GM23338 (cell line): ENCODE results near the gene LPIN1. TPM values are rescaled to one million over a fixed set of nuclear protein-coding genes. Genes with fewer than 3 reads are reported as not detected.

ENCODE experiments used
- ATAC-seq: fragments of 200-7000 bp; cut with Tn5 transposase; 3 replicates; pipeline ENCODE4 v1.9.1; 2020
- DNase-seq: peaks from one replicate; pipeline ENCODE4 v3.0.0-alpha.2; 2015; ENCODE audit warnings: low spot score
- H2AFZ ChIP-seq: fragments of 200-600 bp; sonication (generic); 2 replicates; pipeline ENCODE4 v1.8.0; 2016; ENCODE audit warnings: antibody characterized with exemption, mild to moderate bottlenecking, moderate library complexity
- H3F3A ChIP-seq: fragments of 200-600 bp; sonication (generic); replicated peaks from 2 replicates; pipeline ENCODE4 v1.8.0; 2017; ENCODE audit warnings: antibody characterized with exemption, mixed run types, low read depth
- H3K27ac ChIP-seq: fragments of 200-600 bp; sonication (generic); 2 replicates; pipeline ENCODE4 v1.6.1; 2016; ENCODE audit warnings: low read depth
- H3K27me3 ChIP-seq: fragments of 200-600 bp; sonication (generic); 2 replicates; pipeline ENCODE4 v1.8.0; 2016; ENCODE audit warnings: mild to moderate bottlenecking, mixed run types, moderate library complexity; ENCODE audit not compliant: insufficient read depth
- H3K36me3 ChIP-seq: fragments of 200-600 bp; sonication (generic); 2 replicates; pipeline ENCODE4 v1.8.0; 2016; ENCODE audit warnings: mild to moderate bottlenecking; ENCODE audit not compliant: insufficient read depth
- H3K4me1 ChIP-seq: fragments of 200-600 bp; sonication (generic); 2 replicates; pipeline ENCODE4 v1.8.0; 2016; ENCODE audit warnings: mild to moderate bottlenecking, moderate library complexity; ENCODE audit not compliant: insufficient read depth
- H3K4me2 ChIP-seq: fragments of 200-600 bp; sonication (generic); 2 replicates; pipeline ENCODE4 v1.7.1; 2017; ENCODE audit warnings: mixed run types
- H3K4me3 ChIP-seq: fragments of 200-600 bp; sonication (generic); 2 replicates; pipeline ENCODE4 v1.6.1; 2016; ENCODE audit warnings: mixed run types
- H3K79me2 ChIP-seq: fragments of 200-600 bp; sonication (generic); replicated peaks from 2 replicates; pipeline ENCODE4 v1.8.0; 2017; ENCODE audit warnings: mild to moderate bottlenecking; ENCODE audit not compliant: insufficient read depth
- H3K9me2 ChIP-seq: fragments of 200-600 bp; sonication (generic); 2 replicates; pipeline ENCODE4 v1.8.0; 2017; ENCODE audit not compliant: insufficient read depth
- H4K20me1 ChIP-seq: fragments of 200-600 bp; sonication (generic); replicated peaks from 2 replicates; pipeline ENCODE4 v1.8.0; 2017; ENCODE audit warnings: mild to moderate bottlenecking; ENCODE audit not compliant: insufficient read depth
- H3K27ac Mint-ChIP-seq: 2 replicates; pipeline ENCODE4 v1.8.0; 2020; ENCODE audit warnings: inconsistent platforms, mild to moderate bottlenecking, moderate library complexity, mixed read lengths
- H3K27me3 Mint-ChIP-seq: 3 replicates; pipeline ENCODE4 v1.8.0; 2022; ENCODE audit warnings: low read depth, mild to moderate bottlenecking, moderate library complexity, mixed read lengths, inconsistent platforms; ENCODE audit not compliant: insufficient read depth, poor library complexity
- H3K36me3 Mint-ChIP-seq: 3 replicates; pipeline ENCODE4 v1.8.0; 2021; ENCODE audit warnings: low read depth, mild to moderate bottlenecking, inconsistent platforms, moderate library complexity, mixed read lengths
- H3K4me1 Mint-ChIP-seq: 3 replicates; pipeline ENCODE4 v1.8.0; 2020; ENCODE audit warnings: mild to moderate bottlenecking, inconsistent platforms, mixed read lengths
- H3K4me3 Mint-ChIP-seq: 3 replicates; pipeline ENCODE4 v1.8.0; 2021; ENCODE audit warnings: moderate library complexity, mild to moderate bottlenecking, inconsistent platforms, mixed read lengths
- H3K9me3 Mint-ChIP-seq: 3 replicates; pipeline ENCODE4 v1.8.0; 2020; ENCODE audit warnings: moderate library complexity, mild to moderate bottlenecking, inconsistent platforms, mixed read lengths
- CREB1 ChIP-seq: fragments of 250-450 bp; sonication (Bioruptor Pico); IDR thresholded peaks from 2 replicates; pipeline ENCODE4 v1.5.0; 2020; ENCODE audit warnings: low read depth, mild to moderate bottlenecking, moderate library complexity
- CTCF ChIP-seq, 2 experiments: fragments of 200-600 bp in 1 of 2; sonication (generic) in 1 of 2; conservative IDR thresholded peaks; 2 replicates each; pipeline versions ENCODE4 v1.5.1 to v1.6.1; 2016 to 2017; ENCODE audit warnings: antibody characterized with exemption in 2 of 2, low read depth in 2 of 2, mild to moderate bottlenecking in 2 of 2, moderate library complexity in 1 of 2
- ETS1 ChIP-seq: IDR thresholded peaks from 2 replicates; pipeline ENCODE4 v1.6.1; 2016; ENCODE audit warnings: antibody characterized with exemption
- EZH2 ChIP-seq: fragments of 200-600 bp; sonication (generic); IDR thresholded peaks from one replicate; pipeline ENCODE4 v1.8.0; 2017; ENCODE audit warnings: antibody characterized with exemption, mild to moderate bottlenecking, low read depth; ENCODE audit not compliant: unreplicated experiment
- EZH2phosphoT487 ChIP-seq: fragments of 200-600 bp; sonication (generic); IDR thresholded peaks from one replicate; pipeline ENCODE4 v1.8.1; 2018; ENCODE audit warnings: antibody characterized with exemption; ENCODE audit not compliant: unreplicated experiment
- JUNB ChIP-seq: IDR thresholded peaks from one replicate; pipeline ENCODE4 v1.6.1; 2016; ENCODE audit warnings: antibody characterized with exemption; ENCODE audit not compliant: unreplicated experiment
- NANOG ChIP-seq: IDR thresholded peaks from 2 replicates; pipeline ENCODE4 v1.6.1; 2016; ENCODE audit warnings: antibody characterized with exemption, borderline replicate concordance
- POLR2AphosphoS5 ChIP-seq: IDR thresholded peaks from 2 replicates; pipeline ENCODE4 v1.6.1; 2016; ENCODE audit warnings: antibody characterized with exemption, low read depth
- REST ChIP-seq: IDR thresholded peaks from one replicate; pipeline ENCODE4 v1.6.1; 2018; ENCODE audit warnings: antibody characterized with exemption; ENCODE audit not compliant: unreplicated experiment
- STAT1 ChIP-seq: IDR thresholded peaks from one replicate; pipeline ENCODE4 v1.6.1; 2016; ENCODE audit warnings: antibody characterized with exemption; ENCODE audit not compliant: unreplicated experiment
- ZNF114 ChIP-seq: fragments of 250-450 bp; sonication (Bioruptor Pico); IDR thresholded peaks from 2 replicates; pipeline ENCODE4 v1.5.0; 2020; ENCODE audit warnings: mild to moderate bottlenecking, moderate library complexity
- ZNF331 ChIP-seq: fragments of 250-450 bp; sonication (Bioruptor Pico); IDR thresholded peaks from 2 replicates; pipeline ENCODE4 v1.5.0; 2020; ENCODE audit warnings: low read depth, mild to moderate bottlenecking, moderate library complexity
- ZNF462 ChIP-seq: fragments of 250-450 bp; sonication (Bioruptor Pico); IDR thresholded peaks from 2 replicates; pipeline ENCODE4 v1.5.0; 2020; ENCODE audit warnings: mild to moderate bottlenecking, moderate library complexity
- polyA plus RNA-seq: library from polyadenylated mRNA; unstranded; fragments of >200 nt; fragmentation: Nextera tagmentation; extraction: Ambion mirVana; gene quantifications from 2 replicates; pipeline ENCODE4 v1.2.1, GENCODE V29; 2016
- total RNA-seq: library from RNA; depleted of rRNA; stranded (reverse); fragments of >200 nt; shearing (Covaris generic); gene quantifications from 2 replicates; pipeline ENCODE4 v1.2.3, GENCODE V29; 2014

The LPIN1 gene
- total and polyA plus RNA-seq, 2 experiments from 2014 or later, result 4.4 to 9.5 TPM

- Mint-ChIP-seq H3K4me1 (peaks cover 51% of the 10 kb centered on the region), H3K4me3 (no peak overlapping the region), H3K27ac (no peak overlapping the region), H3K36me3 (no peaks in the 10 kb centered on the region), H3K9me3 (peaks cover 9% of the 10 kb centered on the region; the same call in 2 of the 3 replicates), H3K27me3 (peaks cover 25% of the 10 kb centered on the region)
- TF ChIP-seq EZH2phosphoT487 (no peak), NANOG (no peak), POLR2AphosphoS5 (no peak), ZNF114 (CRISPR knock-in tag) (no peak), ZNF331 (CRISPR knock-in tag) (no peak), STAT1 (no peak), ETS1 (no peak), REST (no peak), ZNF462 (CRISPR knock-in tag) (no peak), CTCF (conservative IDR thresholded peaks at IDR 0.05; ENCODE audit: low read depth in 2 of 2) (no peak), JUNB (no peak), CREB1 (CRISPR knock-in tag) (no peak), EZH2 (no peak)
- Histone ChIP-seq H3K27ac (no peak overlapping the region), H3K4me2 (no peak overlapping the region), H4K20me1 (no peaks in the 10 kb centered on the region; the same call in 1 of the 2 replicates), H3K4me1 (peaks cover 20% of the 10 kb centered on the region), H3K9me2 (no peaks in the 10 kb centered on the region), H2AFZ (no peak overlapping the region), H3K79me2 (peaks cover 15% of the 10 kb centered on the region; the same call in 1 of the 2 replicates), H3K36me3 (no peaks in the 10 kb centered on the region), H3K27me3 (peaks cover 16% of the 10 kb centered on the region), H3K4me3 (no peak overlapping the region), H3F3A (peaks cover 11% of the 10 kb centered on the region; the same call in 1 of the 2 replicates)
- ATAC-seq, result no peak
- no peak for DNase-seq
Measured at GRCh38 chr2:11749646-11750349, 3.4 kb downstream of the LPIN1 start.
